Mononuclear cell (primary cell): Measurements from ENCODE around the gene NFASC. TPM values are rescaled to one million over a fixed set of nuclear protein-coding genes. Genes with fewer than 3 reads are reported as not detected.

Experiments used
- H3K27me3 ChIP-seq: 2 replicates; pipeline ENCODE4 v1.6.0; 2011; ENCODE audit warnings: low read length, control low read depth; ENCODE audit not compliant: insufficient read depth
- H3K4me1 ChIP-seq: 2 replicates; pipeline ENCODE4 v1.5.1; 2011; ENCODE audit warnings: mild to moderate bottlenecking, low read length, control low read depth; ENCODE audit not compliant: insufficient read depth
- H3K4me3 ChIP-seq: 2 replicates; pipeline ENCODE4 v1.5.1; 2011; ENCODE audit warnings: mild to moderate bottlenecking, low read length, moderate library complexity
- H3K9me3 ChIP-seq: 2 replicates; pipeline ENCODE4 v1.5.1; 2011; ENCODE audit warnings: low read depth, mild to moderate bottlenecking, control low read depth, low read length
- total RNA-seq: library from RNA; depleted of rRNA; stranded (reverse); fragments of >200 nt; gene quantifications from one replicate; pipeline ENCODE4 v1.2.3, GENCODE V29; 2012

Gene NFASC
- total RNA-seq, 1 donor = under 0.01 TPM

DNA sequence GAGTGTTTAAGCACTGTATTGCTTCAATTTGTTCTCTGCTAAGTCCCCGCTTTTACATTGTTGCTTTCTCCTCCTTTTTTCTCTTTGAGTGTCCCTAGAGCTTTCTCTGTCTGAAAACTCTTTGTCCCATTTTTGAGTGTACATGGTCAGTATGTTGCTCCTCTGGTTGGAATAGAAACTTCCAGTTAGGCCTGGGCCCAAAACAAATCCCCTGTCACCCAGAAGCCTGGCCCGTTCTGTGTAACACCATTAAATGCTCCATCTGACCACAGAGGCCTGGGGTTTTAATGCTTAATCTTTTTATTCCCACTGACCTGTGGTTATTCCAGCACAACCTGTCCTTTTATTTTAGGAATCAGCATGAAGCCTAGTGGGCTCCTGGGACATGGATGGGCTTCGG is 28.3 kb upstream of the NFASC start:
- H3K4me1 ChIP-seq = no peaks in the 10 kb centered on the region
- H3K9me3 ChIP-seq = no peaks in the 10 kb centered on the region
- no peak overlapping the region for H3K4me3 ChIP-seq
- H3K27me3 ChIP-seq = no peaks in the 10 kb centered on the region

GRCh38 chr1:204842892-204843291 is 27.8 kb upstream of the NFASC start:
- H3K4me1 ChIP-seq = no peaks in the 10 kb centered on the region
- no peaks in the 10 kb centered on the region for H3K9me3 ChIP-seq
- H3K27me3 ChIP-seq = no peaks in the 10 kb centered on the region
- H3K4me3 ChIP-seq = no peak overlapping the region

DNA sequence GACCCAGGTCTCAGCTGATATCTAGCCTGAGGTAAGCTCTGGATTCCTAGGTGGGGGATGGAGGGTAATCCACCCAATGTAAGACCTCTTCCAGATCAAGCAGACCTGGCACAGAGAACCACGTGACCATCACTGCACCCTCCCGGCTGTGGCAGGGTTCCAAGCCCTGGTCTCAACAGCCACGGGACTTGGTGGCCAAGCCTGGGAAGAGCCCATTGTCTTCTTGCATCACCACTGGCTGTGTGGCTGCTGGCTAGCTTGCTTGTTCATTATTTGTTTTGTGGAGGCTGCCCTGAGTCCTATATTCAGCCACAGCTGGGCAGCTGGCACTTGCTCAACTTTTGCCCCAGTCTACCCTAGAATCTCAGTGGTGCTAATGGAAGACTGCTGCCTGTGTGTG is 24.1 kb upstream of the NFASC start:
- H3K9me3 ChIP-seq = no peaks in the 10 kb centered on the region
- no peaks in the 10 kb centered on the region for H3K27me3 ChIP-seq
- no peaks in the 10 kb centered on the region for H3K4me1 ChIP-seq
- H3K4me3 ChIP-seq = no peak overlapping the region

DNA sequence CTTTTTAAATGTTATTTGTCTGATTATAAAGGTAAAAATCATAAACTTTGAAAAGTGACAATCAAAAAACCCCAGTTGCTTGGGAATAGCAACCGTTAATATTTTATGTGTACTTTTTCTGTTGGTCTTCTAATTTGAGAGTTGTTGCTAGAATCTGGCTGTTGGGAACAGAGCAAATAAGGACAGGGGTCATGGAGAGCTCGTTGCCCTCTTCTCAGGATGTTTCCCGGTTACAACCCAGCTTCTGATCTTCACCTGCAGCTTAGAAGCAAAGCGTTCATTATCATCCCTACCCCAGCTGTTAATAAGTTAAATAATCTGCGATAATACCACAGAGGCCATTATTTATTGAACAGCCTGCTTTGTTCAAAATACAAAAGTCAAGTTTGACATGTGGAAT is 22.1 kb upstream of the NFASC start:
- no peaks in the 10 kb centered on the region for H3K4me1 ChIP-seq
- no peaks in the 10 kb centered on the region for H3K27me3 ChIP-seq
- no peaks in the 10 kb centered on the region for H3K9me3 ChIP-seq
- H3K4me3 ChIP-seq = no peak overlapping the region

GRCh38 chr1:204852854-204853253 is 17.8 kb upstream of the NFASC start:
- Histone ChIP-seq H3K4me1 (no peaks in the 10 kb centered on the region), H3K4me3 (no peak overlapping the region), H3K9me3 (no peaks in the 10 kb centered on the region), H3K27me3 (peaks cover 5% of the 10 kb centered on the region)

GRCh38 chr1:204853436-204853835 is 17.2 kb upstream of the NFASC start:
- H3K4me1 ChIP-seq = no peaks in the 10 kb centered on the region
- peaks cover 5% of the 10 kb centered on the region for H3K27me3 ChIP-seq
- no peak overlapping the region for H3K4me3 ChIP-seq
- no peaks in the 10 kb centered on the region for H3K9me3 ChIP-seq

DNA sequence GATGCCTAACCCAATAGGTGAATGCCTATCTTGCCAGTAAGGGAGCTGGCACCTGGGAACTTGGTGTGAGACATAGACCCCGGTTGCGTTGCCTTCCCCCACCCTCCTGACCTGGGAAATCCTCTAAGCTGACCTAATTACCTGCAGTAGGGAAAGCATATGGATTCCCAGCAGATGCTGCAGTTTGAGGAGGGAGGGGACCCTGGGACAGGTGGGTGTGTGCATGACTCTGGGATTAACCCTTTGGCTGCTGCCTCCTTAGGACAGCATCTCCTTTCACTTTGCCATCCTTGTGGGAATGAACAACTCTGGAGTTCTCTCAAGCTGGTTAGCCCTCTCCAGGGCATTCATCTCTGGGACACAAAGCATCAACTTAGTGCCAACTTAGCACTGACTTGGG is 16.4 kb upstream of the NFASC start:
- H3K4me3 ChIP-seq = no peak overlapping the region
- no peaks in the 10 kb centered on the region for H3K4me1 ChIP-seq
- H3K9me3 ChIP-seq = no peaks in the 10 kb centered on the region
- peaks cover 5% of the 10 kb centered on the region for H3K27me3 ChIP-seq

- Histone ChIP-seq H3K4me1 (no peaks in the 10 kb centered on the region), H3K27me3 (peaks cover 8% of the 10 kb centered on the region), H3K4me3 (no peak overlapping the region)
These were observed 12.3 kb upstream of the NFASC start for GRCh38 chr1:204858363-204858821.

GRCh38 chr1:204859861-204860267 is 10.8 kb upstream of the NFASC start:
- Histone ChIP-seq H3K4me3 (no peak overlapping the region), H3K9me3 (no peaks in the 10 kb centered on the region), H3K27me3 (peaks cover 6% of the 10 kb centered on the region), H3K4me1 (no peaks in the 10 kb centered on the region)

More at GRCh38 chr1:204858363-204858821, 12.3 kb upstream of the NFASC start:
- no peaks in the 10 kb centered on the region for H3K9me3 ChIP-seq

DNA sequence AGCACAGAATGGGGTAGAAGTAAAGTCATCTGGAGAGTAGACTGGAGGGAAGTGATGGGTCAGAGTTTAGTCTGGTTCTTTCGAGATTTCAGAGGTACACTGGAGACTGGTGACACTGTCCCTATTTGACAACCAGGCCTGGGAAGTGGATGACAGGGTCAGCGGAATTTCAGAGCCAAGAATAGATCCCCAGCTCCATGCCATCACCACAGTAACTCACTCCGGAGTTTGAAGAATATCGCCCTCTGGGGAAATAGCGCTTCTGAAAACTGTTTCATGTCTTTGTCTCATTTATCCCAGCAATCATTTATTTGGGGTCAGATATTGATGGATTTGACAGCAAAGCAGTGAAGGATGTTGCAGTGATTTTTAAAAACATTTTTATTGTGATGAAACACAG is 7.6 kb upstream of the NFASC start:
- Histone ChIP-seq H3K9me3 (no peaks in the 10 kb centered on the region), H3K27me3 (peaks cover 3% of the 10 kb centered on the region), H3K4me3 (no peak overlapping the region), H3K4me1 (no peaks in the 10 kb centered on the region)

DNA sequence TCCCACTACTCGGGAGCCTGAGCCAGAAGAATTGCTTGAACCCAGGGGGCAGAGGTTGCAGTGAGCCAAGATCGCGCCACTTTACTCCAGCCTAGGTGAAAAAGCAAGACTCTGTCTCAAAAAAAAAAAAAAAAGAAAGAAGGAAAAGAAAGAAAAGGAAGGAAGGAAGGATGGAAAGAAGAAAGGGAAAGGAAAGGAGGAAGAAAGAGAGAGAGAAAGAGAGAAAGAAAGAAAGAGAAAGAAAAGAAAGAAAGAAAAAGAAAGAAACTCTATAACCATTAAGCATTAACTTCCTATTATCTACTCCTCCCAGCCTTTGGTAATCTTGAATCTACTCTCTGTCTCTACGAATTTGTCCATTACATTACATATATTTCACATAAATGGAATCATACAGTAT is 6.9 kb upstream of the NFASC start:
- H3K27me3 ChIP-seq = peaks cover 3% of the 10 kb centered on the region

GRCh38 chr1:204866051-204866596 is 4.5 kb upstream of the NFASC start:
- no peak overlapping the region for H3K4me3 ChIP-seq
- H3K4me1 ChIP-seq = no peaks in the 10 kb centered on the region
- H3K9me3 ChIP-seq = no peaks in the 10 kb centered on the region
- H3K27me3 ChIP-seq = peaks cover 3% of the 10 kb centered on the region

More for the DNA sequence above, 6.9 kb upstream of the NFASC start:
- Histone ChIP-seq H3K4me1 (no peaks in the 10 kb centered on the region), H3K9me3 (no peaks in the 10 kb centered on the region), H3K4me3 (no peak overlapping the region)

GRCh38 chr1:204867203-204867602 is 3.5 kb upstream of the NFASC start:
- H3K4me1 ChIP-seq = no peaks in the 10 kb centered on the region
- H3K27me3 ChIP-seq = peaks cover 3% of the 10 kb centered on the region
- H3K9me3 ChIP-seq = no peaks in the 10 kb centered on the region
- no peak overlapping the region for H3K4me3 ChIP-seq

- Histone ChIP-seq H3K27me3 (peaks cover 3% of the 10 kb centered on the region), H3K9me3 (no peaks in the 10 kb centered on the region), H3K4me1 (no peaks in the 10 kb centered on the region)
These were observed 2.9 kb upstream of the NFASC start for GRCh38 chr1:204867666-204868339.

GRCh38 chr1:204868340-204868700 is 2.3 kb upstream of the NFASC start:
- H3K4me3 ChIP-seq = no peak overlapping the region
- no peaks in the 10 kb centered on the region for H3K27me3 ChIP-seq
- no peaks in the 10 kb centered on the region for H3K4me1 ChIP-seq
- H3K9me3 ChIP-seq = no peaks in the 10 kb centered on the region

More at GRCh38 chr1:204867666-204868339, 2.9 kb upstream of the NFASC start:
- H3K4me3 ChIP-seq = no peak overlapping the region

- H3K4me1 ChIP-seq = no peaks in the 10 kb centered on the region
- H3K4me3 ChIP-seq = no peak overlapping the region
- no peaks in the 10 kb centered on the region for H3K27me3 ChIP-seq
- H3K9me3 ChIP-seq = no peaks in the 10 kb centered on the region
These were observed 1.6 kb upstream of the NFASC start for GRCh38 chr1:204869097-204869496.
